Transverse colon (tissue), 4 donors: Measurements from ENCODE around the gene EPN2. TPM values are rescaled to one million over a fixed set of nuclear protein-coding genes. Genes with fewer than 3 reads are reported as not detected.
"Not testable (repeated sequence)": the region's sequence is repeated elsewhere in the genome, so short reads cannot be mapped to it uniquely, and the experiment has no call there.

Experiments used
- DNase-seq: peaks from one replicate; pipeline ENCODE4 v3.0.0-alpha.2; 2019
- H3K27ac ChIP-seq, 4 donors: fragments of 200-600 bp; sonication (generic); 2 replicates each; pipeline ENCODE4 v1.5.1; 2016 to 2018; ENCODE audit warnings: inconsistent platforms in 4 of 4
- H3K27me3 ChIP-seq: fragments of 200-600 bp; sonication (generic); 2 replicates; pipeline ENCODE4 v1.5.1; 2017; ENCODE audit warnings: inconsistent platforms
- H3K36me3 ChIP-seq, 4 donors: fragments of 200-600 bp; sonication (generic); 2 replicates each; pipeline ENCODE4 v1.5.1; 2017 to 2019; ENCODE audit warnings: inconsistent platforms in 4 of 4
- H3K4me1 ChIP-seq, 4 donors: fragments of 200-600 bp; sonication (generic); 2 replicates each; pipeline ENCODE4 v1.5.1; 2017 to 2020; ENCODE audit warnings: inconsistent platforms in 4 of 4
- H3K4me3 ChIP-seq, 4 donors: fragments of 200-600 bp; sonication (generic); 1 replicate in 1 of 4; 2 replicates in 3 of 4; pipeline versions ENCODE4 v1.5.1 to v1.6.1; 2017 to 2019; ENCODE audit warnings: inconsistent platforms in 4 of 4
- H3K9me3 ChIP-seq, 2 donors: fragments of 200-600 bp; sonication (generic); 2 replicates each; pipeline ENCODE4 v1.5.1; 2017 to 2019; ENCODE audit warnings: inconsistent platforms in 2 of 2
- CTCF ChIP-seq, 5 experiments: fragments of 200-600 bp in 3 of 5; fragments of 450-650 bp in 2 of 5; sonication (generic) in 3 of 5; IDR thresholded peaks; 1 replicate in 2 of 5; 2 replicates in 3 of 5; pipeline ENCODE4 v1.5.1; 2016 to 2017; ENCODE audit warnings: antibody characterized with exemption in 5 of 5, inconsistent platforms in 3 of 5, mild to moderate bottlenecking in 2 of 5, moderate library complexity in 1 of 5
- EP300 ChIP-seq: sonication (generic); formaldehyde crosslinking; IDR thresholded peaks from one replicate; pipeline ENCODE4 v1.6.1; 2017; ENCODE audit warnings: antibody characterized with exemption, low read depth
- POLR2A ChIP-seq: fragments of 450-650 bp; IDR thresholded peaks from one replicate; pipeline ENCODE4 v1.6.1; 2016; ENCODE audit warnings: antibody characterized with exemption, mild to moderate bottlenecking, moderate library complexity
- POLR2AphosphoS5 ChIP-seq, 3 donors: sonication (generic); formaldehyde crosslinking; IDR thresholded peaks; one replicate each; pipeline ENCODE4 v1.6.1; 2016; ENCODE audit warnings: antibody characterized with exemption in 3 of 3
- WGBS, 2 donors: methylation state at CpG; one replicate each; pipeline ENCODE4 v1.1.5; 2018; ENCODE audit warnings: low coverage in 1 of 2; 5-methylcytosine and 5-hydroxymethylcytosine counted together
- in situ Hi-C, 4 donors: fragments of 200-750 bp; cut with MboI; loops; one replicate each; pipeline versions ENCODE4 v1.15.0 to v1.15.1; 2017; ENCODE audit warnings: low sequenced_read_pairs in 3 of 4, low pct_ligation_motif_present in 1 of 4, low pct_unique_long_range_greater_than_20kb in 1 of 4
- intact Hi-C: fragments of 100-400 bp; cut with DNase I; formaldehyde crosslinking; loops from one replicate; pipeline ENCODE4 v1.15.1; 2023; ENCODE audit warnings: low total_unique reads
- total RNA-seq, 4 donors: library from RNA; depleted of rRNA; stranded (reverse); fragments of >200 nt; gene quantifications; one replicate each; pipeline ENCODE4 v1.1.0, GENCODE V29; 2016

The EPN2 gene
- total RNA-seq, 4 donors from 2014 or later: 30.4 to 98.7 (median 65.5) TPM

- in situ Hi-C loops: no loop called here
- Histone ChIP-seq H3K4me1 (peaks cover 35 to 39% (median 37%) of the 10 kb centered on the region in 4 donors), H3K27ac (peak overlapping the region in 2 of 4 donors; percentile 52 to 70), H3K9me3 (no peaks in the 10 kb centered on the region), H3K4me3 (no peak overlapping the region), H3K27me3 (no peaks in the 10 kb centered on the region), H3K36me3 (no peaks in the 10 kb centered on the region)
- WGBS, 2 donors: 89% methylated on average over 10 of the region's 10 CpGs; no CpG with 5 or more reads in 1 of the 2 donors
- intact Hi-C loops: no loop called here
- DNase-seq: no peak
- TF ChIP-seq EP300 (no peak), POLR2A (no peak), POLR2AphosphoS5 (IDR thresholded peaks at IDR 0.05) (no peak), CTCF (IDR thresholded peaks at IDR 0.05) (no peak)
Observed at GRCh38 chr17:19271780-19272357, 34.7 kb downstream of the EPN2 start.

GRCh38 chr17:19273731-19274130 lies 36.6 kb downstream of the EPN2 start:
- in situ Hi-C loops (no loop called here), intact Hi-C loops (no loop called here)
- Histone ChIP-seq H3K36me3 (no peaks in the 10 kb centered on the region), H3K27ac (no peak overlapping the region), H3K9me3 (no peaks in the 10 kb centered on the region), H3K4me3 (no peak overlapping the region), H3K27me3 (no peaks in the 10 kb centered on the region), H3K4me1 (peaks cover 25 to 29% (median 27%) of the 10 kb centered on the region in 4 donors)
- DNase-seq: no peak
- 72 to 80% methylated on average over 3 to 7 of the region's 7 CpGs for WGBS, 2 donors
- TF ChIP-seq POLR2AphosphoS5 (IDR thresholded peaks at IDR 0.05) (no peak), POLR2A (no peak), EP300 (no peak), CTCF (IDR thresholded peaks at IDR 0.05) (no peak)

- TF ChIP-seq POLR2AphosphoS5 (IDR thresholded peaks at IDR 0.05): no peak
- no peak for TF ChIP-seq POLR2A
- TF ChIP-seq CTCF (IDR thresholded peaks at IDR 0.05): no peak
- no peak for TF ChIP-seq EP300
- DNase-seq: no peak
- H3K27ac ChIP-seq: no peak overlapping the region
- no peak overlapping the region for H3K4me3 ChIP-seq
- intact Hi-C loops (no loop called here), in situ Hi-C loops (no loop called here)
- WGBS, 2 donors: 70% methylated on average over 3 of the region's 3 CpGs; no CpG with 5 or more reads in 1 of the 2 donors
- H3K27me3 ChIP-seq: no peaks in the 10 kb centered on the region
- no peaks in the 10 kb centered on the region for H3K36me3 ChIP-seq
- H3K4me1 ChIP-seq: peaks cover 14 to 22% (median 15%) of the 10 kb centered on the region in 4 donors
- H3K9me3 ChIP-seq: no peaks in the 10 kb centered on the region
Observed at GRCh38 chr17:19274893-19275292, 37.7 kb downstream of the EPN2 start.

- in situ Hi-C loops (no loop called here), intact Hi-C loops (no loop called here)
- H3K27me3 ChIP-seq: no peaks in the 10 kb centered on the region
- H3K36me3 ChIP-seq: no peaks in the 10 kb centered on the region
- 87 to 100% methylated on average over 1 to 2 of the region's 3 CpGs for WGBS, 2 donors
- TF ChIP-seq POLR2A: no peak
- no peaks in the 10 kb centered on the region for H3K9me3 ChIP-seq
- no peak for DNase-seq
- H3K27ac ChIP-seq: peak overlapping the region in 1 of 4 donors; percentile 11
- no peak overlapping the region for H3K4me3 ChIP-seq
- H3K4me1 ChIP-seq: peaks cover 7 to 15% (median 9%) of the 10 kb centered on the region in 4 donors
Observed at GRCh38 chr17:19275457-19276127, 38.4 kb downstream of the EPN2 start.

- in situ Hi-C loops, H3K27me3 ChIP-seq, H3K4me1 ChIP-seq, intact Hi-C loops, H3K4me3 ChIP-seq, H3K36me3 ChIP-seq, H3K27ac ChIP-seq, DNase-seq, H3K9me3 ChIP-seq: not testable (repeated sequence)
- 87 to 100% methylated on average over 1 to 4 of the region's 4 CpGs for WGBS, 2 donors
Observed at GRCh38 chr17:19278284-19278683, 41.1 kb downstream of the EPN2 start.
